K562 (cell line): ENCODE measurements around the gene SIGLEC9. TPM values are rescaled to one million over a fixed set of nuclear protein-coding genes. Genes with fewer than 3 reads are reported as not detected.

Source experiments
- ATF3 ChIP-seq, 2 experiments: fragments of 450-650 bp in 1 of 2; sonication (generic) in 1 of 2; formaldehyde crosslinking in 1 of 2; IDR thresholded peaks in 1 of 2; conservative IDR thresholded peaks in 1 of 2; 2 replicates each; pipeline versions ENCODE4 v1.6.1 to v1.8.1; 2016 to 2023; ENCODE audit warnings: mild to moderate bottlenecking in 2 of 2, moderate library complexity in 2 of 2, inconsistent platforms in 1 of 2, missing genetic modification reagents in 1 of 2
- C11orf30 ChIP-seq: fragments of 450-650 bp; IDR thresholded peaks from 2 replicates; pipeline ENCODE4 v1.6.1; 2016; ENCODE audit warnings: low read depth, mild to moderate bottlenecking
- E2F1 ChIP-seq: sonication (generic); formaldehyde crosslinking; IDR thresholded peaks from 2 replicates; pipeline ENCODE4 v1.8.1; 2023; ENCODE audit warnings: mild to moderate bottlenecking, missing genetic modification reagents, moderate library complexity
- FOSL1 ChIP-seq: fragments of 200-800 bp; sonication (Bioruptor generic); conservative IDR thresholded peaks from 2 replicates; pipeline ENCODE4 v1.6.1; 2016; ENCODE audit warnings: missing genetic modification characterization, missing compliant biosample characterization
- HMBOX1 ChIP-seq: sonication (generic); IDR thresholded peaks from 2 replicates; pipeline ENCODE4 v1.6.1; 2016
- KLF1 ChIP-seq: fragments of 450-650 bp; IDR thresholded peaks from 2 replicates; pipeline ENCODE4 v1.6.1; 2016; ENCODE audit warnings: missing genetic modification characterization, missing compliant biosample characterization
- MAZ ChIP-seq, 2 experiments: fragments of 450-650 bp in 1 of 2; sonication (generic) in 1 of 2; formaldehyde crosslinking; IDR thresholded peaks in 1 of 2; conservative IDR thresholded peaks in 1 of 2; 2 replicates each; pipeline versions ENCODE4 v1.4.0 to v1.5.0; 2020; ENCODE audit warnings: mild to moderate bottlenecking in 1 of 2, missing genetic modification reagents in 1 of 2
- MBD2 ChIP-seq: sonication (generic); IDR thresholded peaks from 2 replicates; pipeline ENCODE4 v1.6.1; 2016; ENCODE audit warnings: low read depth, borderline replicate concordance
- NR2C2 ChIP-seq, 2 experiments: fragments of 200-800 bp in 1 of 2; sonication (Bioruptor generic) in 1 of 2; sonication (generic) in 1 of 2; formaldehyde crosslinking in 1 of 2; IDR thresholded peaks; 2 replicates each; pipeline versions ENCODE4 v1.6.1 to v1.8.0; 2016 to 2022; ENCODE audit warnings: mild to moderate bottlenecking in 1 of 2, missing compliant biosample characterization in 1 of 2, missing genetic modification characterization in 1 of 2, missing genetic modification reagents in 1 of 2
- POU5F1 ChIP-seq: fragments of 150-350 bp; IDR thresholded peaks from 2 replicates; pipeline ENCODE4 v1.6.1; 2014; ENCODE audit warnings: borderline replicate concordance, low read length, low read depth, mild to moderate bottlenecking; ENCODE audit not compliant: partially characterized antibody
- RBM39 ChIP-seq: fragments of 200-400 bp; formaldehyde crosslinking; optimal IDR thresholded peaks from 2 replicates; pipeline ENCODE3; 2018; ENCODE audit warnings: low read depth, low read length
- RFX1 ChIP-seq: fragments of 450-650 bp; IDR thresholded peaks from 2 replicates; pipeline ENCODE4 v1.6.1; 2016; ENCODE audit warnings: mild to moderate bottlenecking, moderate library complexity
- TOE1 ChIP-seq, 2 experiments: fragments of 450-650 bp in 1 of 2; sonication (generic) in 1 of 2; formaldehyde crosslinking in 1 of 2; IDR thresholded peaks; 2 replicates each; pipeline versions ENCODE4 v1.7.1 to v1.8.0; 2016 to 2022; ENCODE audit warnings: borderline replicate concordance in 2 of 2, mild to moderate bottlenecking in 2 of 2, antibody characterized with exemption in 1 of 2, inconsistent platforms in 1 of 2, low read depth in 1 of 2, missing genetic modification reagents in 1 of 2, moderate library complexity in 1 of 2
- ZBTB43 ChIP-seq: sonication (generic); formaldehyde crosslinking; IDR thresholded peaks from 2 replicates; pipeline ENCODE4 v1.8.0; 2023; ENCODE audit warnings: mild to moderate bottlenecking, missing genetic modification reagents
- ZBTB8A ChIP-seq: fragments of 450-650 bp; IDR thresholded peaks from 2 replicates; pipeline ENCODE4 v1.6.1; 2018; ENCODE audit warnings: mild to moderate bottlenecking, moderate library complexity; ENCODE audit not compliant: partially characterized antibody
- ZHX1 ChIP-seq: fragments of 150-350 bp; conservative IDR thresholded peaks from 2 replicates; pipeline ENCODE4 v1.6.1; 2014; ENCODE audit warnings: low read length
- ZNF175 ChIP-seq: fragments of 200-800 bp; sonication (Bioruptor generic); IDR thresholded peaks from 2 replicates; pipeline ENCODE4 v1.6.1; 2016; ENCODE audit warnings: low read depth, mild to moderate bottlenecking, missing genetic modification characterization, missing compliant biosample characterization
- polyA plus RNA-seq, 8 experiments: library from polyadenylated mRNA; depleted of rRNA in 4 of 8; stranded (reverse) in 5 of 8; unstranded in 3 of 8; fragments of >200 nt; fragmentation: Nextera tagmentation in 2 of 8; fragmentation: Illumina TruSeq in 1 of 8; extraction: Ambion mirVana in 2 of 8; extraction: Trizol in 1 of 8; gene quantifications; 2 replicates each; pipeline versions ENCODE4 v1.2.1 to v1.2.3, GENCODE V29; 2011 to 2014; ENCODE audit warnings: inconsistent platforms in 1 of 8, missing spikeins in 1 of 8
- total RNA-seq, 7 experiments: library from RNA; depleted of rRNA in 6 of 7; stranded (reverse); fragments of >200 nt in 6 of 7; fragmentation: Illumina TruSeq in 2 of 7; extraction: Trizol in 2 of 7; gene quantifications; 2 replicates each; pipeline versions ENCODE4 v1.2.1 to v1.2.3, GENCODE V29; 2011 to 2021; ENCODE audit warnings: low replicate concordance in 1 of 7

The SIGLEC9 gene
- total and polyA plus RNA-seq, 9 of the 15 experiments (the other 6 are each of a cell fraction or from before 2014, with no cell fraction given): 0.09 to 0.34 (median 0.22) TPM; not detected in 4

- TF ChIP-seq MAZ (CRISPR knock-in tag; conservative IDR thresholded peaks at IDR 0.05 in 1 of 2, IDR thresholded peaks at IDR 0.05 in 1 of 2) (no peak), C11orf30 (no peak), RFX1 (no peak), ZHX1 (no peak), RBM39 (no peak), KLF1 (tag) (no peak), HMBOX1 (no peak), ZNF175 (CRISPR knock-in tag) (0 out of 2 replicates have a peak, but pooled peaks have one; percentile 14), E2F1 (no peak), ZBTB43 (no peak), ZBTB8A (no peak), POU5F1 (no peak), NR2C2 (CRISPR knock-in tag; IDR thresholded peaks at IDR 0.05) (no peak), NR2C2 (tag; IDR thresholded peaks at IDR 0.05) (peak; percentile 40; the same call in 1 of the 2 replicates), ATF3 (IDR thresholded peaks at IDR 0.05) (peak; percentile 53; the same call in 1 of the 2 replicates), ATF3 (CRISPR knock-in tag; conservative IDR thresholded peaks at IDR 0.05) (no peak), TOE1 (IDR thresholded peaks at IDR 0.05; ENCODE audit: borderline replicate concordance) (peak; percentile 47; the same call in 1 of the 2 replicates), TOE1 (CRISPR knock-in tag; IDR thresholded peaks at IDR 0.05; ENCODE audit: borderline replicate concordance, low read depth) (no peak), MBD2 (no peak), FOSL1 (peak; percentile 89)
- TF ChIP-seq, all 486 proteins: peak for 10
Measured at GRCh38 chr19:51122112-51122981, 2.4 kb upstream of the SIGLEC9 start (continued).
